ENCODE measurements around the gene FLAD1.

FLAD1 gene

DNA sequence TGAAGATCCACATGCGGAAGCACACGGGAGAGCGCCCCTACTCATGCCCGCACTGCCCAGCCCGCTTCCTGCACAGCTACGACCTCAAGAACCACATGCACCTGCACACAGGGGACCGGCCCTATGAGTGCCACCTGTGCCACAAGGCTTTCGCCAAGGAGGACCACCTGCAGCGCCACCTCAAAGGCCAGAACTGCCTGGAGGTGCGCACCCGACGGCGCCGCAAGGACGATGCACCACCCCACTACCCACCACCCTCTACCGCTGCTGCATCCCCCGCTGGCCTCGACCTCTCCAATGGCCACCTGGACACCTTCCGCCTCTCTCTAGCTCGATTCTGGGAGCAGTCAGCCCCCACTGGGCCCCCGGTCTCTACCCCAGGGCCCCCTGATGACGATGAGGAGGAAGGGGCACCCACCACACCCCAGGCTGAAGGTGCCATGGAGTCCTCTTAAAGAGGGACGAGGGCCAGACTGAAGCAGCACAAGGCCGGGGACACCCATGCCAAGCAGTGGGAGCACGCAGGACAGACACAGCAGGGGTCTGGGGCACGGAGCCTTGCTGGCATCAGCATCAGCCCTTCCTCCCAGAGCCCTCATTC is 33.2 kb downstream of the FLAD1 start:
- DNase-seq (ENCODE audit: low read depth in 2 of 2), result no peak

DNA sequence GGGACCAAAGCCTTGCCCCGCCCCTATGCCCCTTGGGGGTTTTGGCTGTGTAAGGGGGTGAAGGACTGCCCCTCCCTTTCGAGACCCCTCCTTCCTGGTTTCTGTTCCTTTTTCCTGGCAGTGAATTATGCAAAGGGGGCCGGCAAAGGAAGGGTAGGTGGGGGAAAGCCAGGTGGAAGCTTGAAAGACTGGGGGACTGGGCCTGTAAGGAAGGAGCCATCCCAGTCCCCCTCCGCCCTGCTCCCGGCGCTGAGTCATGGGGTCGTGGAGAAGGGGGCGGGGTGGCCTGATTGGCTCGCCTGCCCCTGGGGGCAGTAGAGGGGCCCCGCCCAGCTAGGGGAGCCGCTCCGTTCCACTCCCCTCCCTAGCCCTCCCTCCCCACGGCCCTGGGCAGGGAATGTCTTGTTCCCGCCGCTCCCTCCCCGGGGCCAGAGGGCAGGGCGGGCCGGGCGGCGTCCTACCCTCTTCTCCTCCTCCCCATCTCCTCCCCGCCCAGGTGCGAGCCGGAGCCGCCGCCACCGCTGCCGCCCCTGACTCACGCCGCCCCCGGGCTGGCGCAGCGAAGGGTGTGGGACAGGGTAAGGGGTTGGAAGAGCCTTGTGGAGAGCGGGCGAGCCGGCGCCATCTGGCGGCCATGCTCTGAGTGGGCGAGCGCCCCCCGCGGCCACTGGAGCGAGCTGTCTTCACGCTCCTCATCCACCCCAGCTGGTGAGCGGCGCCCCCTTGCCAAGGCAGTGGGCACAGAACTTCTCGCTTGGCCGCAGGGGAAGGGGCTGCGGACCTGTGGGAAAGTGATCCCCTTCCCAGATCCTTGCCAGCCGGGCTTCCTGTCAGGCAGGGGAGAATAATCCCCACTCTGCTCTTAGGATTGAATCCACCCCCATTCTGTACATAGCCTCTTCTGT is 34.1 kb downstream of the FLAD1 start:
- peak; percentile 87 to 90 for DNase-seq (ENCODE audit: low read depth in 2 of 2)

DNA sequence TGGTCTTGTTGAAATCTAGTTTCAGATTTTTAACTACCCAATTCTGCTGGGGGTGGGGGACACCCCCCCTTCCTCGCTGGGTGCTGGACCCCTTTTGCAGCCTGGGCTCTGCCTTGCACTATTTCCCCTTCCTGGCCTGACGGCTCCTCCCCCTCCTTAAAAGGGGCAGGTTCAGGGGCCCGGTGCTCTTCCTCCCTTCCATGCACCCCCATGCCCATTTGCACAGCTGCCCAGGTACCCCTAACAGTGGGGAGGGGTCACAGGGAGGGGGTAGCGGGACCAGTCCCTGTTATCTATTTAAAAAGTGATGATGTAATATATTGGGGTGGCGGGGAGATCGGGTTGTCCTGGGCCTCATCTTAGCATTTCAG is 34.8 kb downstream of the FLAD1 start:
- DNase-seq (ENCODE audit: low read depth in 2 of 2), result no peak

DNA sequence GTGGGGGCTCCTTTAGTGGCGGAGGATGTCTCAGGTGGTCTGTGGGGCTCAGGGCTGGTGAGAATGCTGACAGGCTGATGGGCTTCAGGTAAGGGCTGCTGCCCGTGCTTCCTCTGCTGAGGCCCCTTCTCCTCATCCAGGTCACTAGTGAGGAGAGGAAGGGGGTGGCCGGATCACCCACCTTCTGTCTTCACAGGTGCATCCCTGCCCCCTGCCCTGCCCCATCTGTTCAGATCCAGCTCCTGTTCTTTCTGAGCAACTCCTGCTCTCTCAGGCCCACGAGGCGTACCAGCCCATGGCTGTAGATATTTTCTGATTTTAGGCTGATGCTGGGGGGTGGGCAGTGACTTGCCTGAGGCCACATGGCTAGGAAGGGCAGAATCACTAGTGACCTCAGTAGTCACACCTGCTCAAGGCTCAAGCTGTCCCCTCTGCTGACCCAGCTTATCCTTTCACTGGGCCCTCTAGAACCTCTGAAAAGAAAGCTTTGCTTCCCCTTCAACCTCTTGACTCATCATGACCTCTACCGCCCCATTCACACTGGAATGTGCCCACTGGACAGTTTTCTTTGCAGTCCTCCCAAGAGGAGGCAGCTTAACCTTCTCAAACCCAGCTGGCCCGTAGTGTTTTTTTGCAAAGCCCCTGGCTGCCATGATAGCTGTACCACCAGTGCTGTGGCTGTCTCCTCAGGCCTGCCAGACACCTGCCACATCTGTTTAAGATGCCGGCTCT is 35.6 kb downstream of the FLAD1 start:
- DNase-seq (ENCODE audit: low read depth in 2 of 2), result no peak

DNA sequence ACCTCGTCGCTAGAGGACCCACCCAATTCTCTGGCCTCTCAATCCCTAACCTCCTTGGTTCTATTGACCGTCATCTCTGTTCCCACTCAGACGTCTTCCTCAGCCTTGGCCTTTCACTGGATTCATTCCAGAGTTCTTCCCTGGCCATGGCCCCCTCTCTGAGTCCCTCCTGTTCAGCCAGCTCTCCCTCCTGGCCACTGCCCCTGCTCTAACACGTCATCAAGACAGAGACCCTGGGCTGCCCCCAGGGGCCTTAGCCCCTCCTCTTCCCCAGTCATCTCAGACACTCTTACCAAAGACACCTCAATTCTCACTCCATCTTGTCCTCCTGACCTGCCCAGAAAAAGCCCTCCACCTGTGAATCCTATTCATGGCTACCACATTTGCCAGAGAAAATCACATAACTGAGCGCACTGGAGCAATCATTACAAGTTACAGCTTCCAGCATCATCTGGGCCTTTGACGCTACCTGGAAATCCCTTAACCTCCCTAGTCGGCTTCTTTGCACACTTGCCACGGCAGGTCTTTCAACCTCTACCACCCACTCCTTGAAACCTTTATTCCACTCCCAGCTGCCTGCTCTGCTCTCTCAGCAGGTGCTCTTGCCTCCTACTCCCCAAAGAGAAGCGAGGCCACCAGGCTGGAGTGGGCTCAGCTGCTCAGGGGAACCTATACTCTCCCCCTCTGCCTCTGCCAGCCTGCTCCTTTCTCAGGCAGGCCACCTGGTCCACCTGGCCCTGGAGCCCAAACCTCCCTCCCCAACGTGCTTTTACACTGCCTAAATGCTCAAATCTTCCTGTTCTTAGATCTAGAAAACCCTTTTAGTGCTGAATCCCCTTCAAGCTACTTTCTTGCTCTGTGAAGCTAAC is 36.5 kb downstream of the FLAD1 start:
- DNase-seq (ENCODE audit: low read depth in 2 of 2), result no peak

DNA sequence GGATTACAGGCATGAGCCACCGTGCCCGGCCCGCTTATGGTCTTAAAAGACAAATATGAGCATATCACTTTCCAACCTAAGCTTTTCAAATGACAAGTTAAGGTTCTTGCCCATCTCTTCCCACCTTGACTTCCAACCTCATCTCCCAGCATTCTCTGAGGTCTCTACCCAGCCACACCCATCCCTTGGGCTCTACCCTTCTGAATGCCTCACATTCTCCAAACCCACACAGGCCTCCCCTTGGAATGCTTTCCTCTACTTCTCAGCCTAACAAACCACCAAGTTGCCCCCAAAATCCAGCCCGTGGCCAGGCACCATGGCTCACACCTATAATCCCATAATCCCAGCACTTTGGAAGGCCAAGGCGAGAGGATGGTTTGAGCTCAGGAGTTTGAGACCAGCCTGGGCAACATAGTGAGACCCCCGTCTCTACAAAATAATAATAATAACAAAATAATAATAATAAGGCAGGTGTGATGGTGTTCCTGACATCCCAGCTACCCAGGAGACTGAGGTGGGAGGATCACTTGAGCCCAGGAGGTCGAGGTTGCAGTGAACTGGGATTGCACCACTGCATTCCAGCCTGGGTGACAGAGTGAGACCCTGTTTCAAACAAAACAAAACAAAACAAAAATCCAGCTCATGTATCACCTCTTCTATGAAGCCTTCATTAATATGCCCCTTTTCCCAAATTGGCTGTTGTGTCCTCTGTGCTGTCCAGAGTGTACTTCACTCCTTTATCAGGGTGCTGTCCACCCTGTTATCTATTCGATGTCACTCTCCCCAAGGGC is 39.2 kb downstream of the FLAD1 start:
- no peak for DNase-seq (ENCODE audit: low read depth in 2 of 2)

DNA sequence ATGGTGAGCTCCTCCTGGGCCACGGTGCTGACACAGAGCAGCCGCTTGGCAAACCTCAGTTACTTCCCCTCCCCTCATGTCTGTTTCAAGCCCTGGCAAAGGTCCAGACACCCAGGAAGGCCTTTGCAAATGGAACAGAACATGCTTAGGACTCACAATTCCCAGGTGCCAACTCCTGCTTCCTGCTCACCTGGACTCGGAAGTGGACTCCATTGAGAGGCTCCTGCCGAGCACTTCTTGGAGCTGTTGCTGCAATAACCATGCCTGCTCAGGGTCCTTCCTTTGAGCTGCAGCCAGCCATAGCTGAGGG is 39.7 kb downstream of the FLAD1 start:
- DNase-seq (ENCODE audit: low read depth in 2 of 2), result no peak

DNA sequence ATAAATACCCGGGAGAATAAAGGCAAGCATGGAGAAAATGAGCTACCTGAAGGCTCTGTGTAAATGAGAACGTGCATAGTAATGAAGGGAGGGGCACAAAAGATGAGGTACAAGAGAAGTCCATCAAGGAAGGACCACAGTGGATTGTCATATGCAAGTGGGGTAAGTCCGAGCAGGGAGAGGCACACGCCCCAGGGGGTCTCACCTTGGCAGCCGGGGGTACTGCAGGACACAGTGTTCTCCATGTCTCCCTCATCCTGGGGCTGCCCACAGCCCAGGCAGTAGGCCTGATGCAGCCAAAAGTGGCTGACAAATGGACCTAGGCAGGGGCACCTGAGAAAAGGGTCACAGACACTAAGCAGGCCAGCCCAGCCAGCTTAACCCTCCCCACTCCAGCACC is 40.5 kb downstream of the FLAD1 start:
- no peak for DNase-seq (ENCODE audit: low read depth in 2 of 2)

DNA sequence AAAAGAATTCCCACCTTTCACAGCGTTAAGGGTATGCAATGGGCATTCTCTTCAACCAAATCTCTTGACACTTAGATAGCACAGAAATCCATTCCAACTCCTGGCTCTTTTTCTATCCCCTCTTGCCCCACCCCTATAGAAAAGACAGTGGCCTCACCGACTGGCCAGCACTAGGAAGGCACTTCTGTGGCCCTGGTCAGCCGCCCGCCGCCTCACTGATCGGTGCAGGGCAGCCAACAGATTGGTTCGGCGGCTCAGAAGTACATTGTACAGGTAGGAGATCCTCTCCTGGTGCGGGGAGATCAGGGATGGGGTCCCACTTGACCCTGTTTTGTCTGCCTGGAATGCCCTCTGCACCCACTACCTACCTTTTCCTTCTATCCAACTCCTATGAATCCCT is 41.2 kb downstream of the FLAD1 start:
- DNase-seq (ENCODE audit: low read depth in 2 of 2), result no peak

DNA sequence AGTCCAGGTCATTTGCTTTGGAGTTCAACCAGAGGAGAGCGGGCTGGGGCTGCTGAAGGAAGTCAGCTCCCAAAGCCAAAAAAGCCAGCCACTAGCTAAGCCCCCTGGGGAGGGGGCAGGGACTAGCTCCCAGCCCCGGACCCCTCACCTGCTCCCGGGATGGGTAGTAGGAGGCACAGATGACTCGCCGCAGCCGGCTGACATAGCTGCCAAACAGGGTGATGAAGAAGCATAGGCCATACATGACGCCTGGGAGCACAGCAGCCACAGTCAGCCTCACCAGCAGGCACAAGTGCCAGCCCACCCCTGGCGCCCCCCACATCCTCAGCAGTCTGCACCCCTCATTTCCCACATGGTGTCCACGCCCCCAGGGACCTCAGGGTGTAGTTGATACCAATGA is 43.0 kb downstream of the FLAD1 start:
- no peak for DNase-seq (ENCODE audit: low read depth in 2 of 2)

DNA sequence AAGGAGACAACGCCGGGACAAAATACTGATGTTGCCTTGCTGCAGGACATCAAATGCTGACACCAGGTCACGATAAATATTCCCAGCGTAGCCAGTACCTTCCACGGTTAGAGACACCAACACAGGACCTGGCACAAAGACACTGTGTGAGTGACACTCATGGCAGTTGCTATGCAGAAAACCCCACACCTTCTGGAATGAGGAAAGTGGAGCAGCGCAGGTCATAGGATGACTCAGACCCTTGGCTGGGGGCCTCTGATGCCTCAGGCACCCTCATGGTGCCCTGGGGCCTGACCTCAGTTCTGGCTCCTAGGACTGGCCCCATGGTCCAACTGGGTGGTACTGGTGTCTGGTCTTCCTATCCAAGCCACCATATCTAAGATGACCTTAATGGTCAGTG is 43.4 kb downstream of the FLAD1 start:
- DNase-seq (ENCODE audit: low read depth in 2 of 2), result no peak

DNA sequence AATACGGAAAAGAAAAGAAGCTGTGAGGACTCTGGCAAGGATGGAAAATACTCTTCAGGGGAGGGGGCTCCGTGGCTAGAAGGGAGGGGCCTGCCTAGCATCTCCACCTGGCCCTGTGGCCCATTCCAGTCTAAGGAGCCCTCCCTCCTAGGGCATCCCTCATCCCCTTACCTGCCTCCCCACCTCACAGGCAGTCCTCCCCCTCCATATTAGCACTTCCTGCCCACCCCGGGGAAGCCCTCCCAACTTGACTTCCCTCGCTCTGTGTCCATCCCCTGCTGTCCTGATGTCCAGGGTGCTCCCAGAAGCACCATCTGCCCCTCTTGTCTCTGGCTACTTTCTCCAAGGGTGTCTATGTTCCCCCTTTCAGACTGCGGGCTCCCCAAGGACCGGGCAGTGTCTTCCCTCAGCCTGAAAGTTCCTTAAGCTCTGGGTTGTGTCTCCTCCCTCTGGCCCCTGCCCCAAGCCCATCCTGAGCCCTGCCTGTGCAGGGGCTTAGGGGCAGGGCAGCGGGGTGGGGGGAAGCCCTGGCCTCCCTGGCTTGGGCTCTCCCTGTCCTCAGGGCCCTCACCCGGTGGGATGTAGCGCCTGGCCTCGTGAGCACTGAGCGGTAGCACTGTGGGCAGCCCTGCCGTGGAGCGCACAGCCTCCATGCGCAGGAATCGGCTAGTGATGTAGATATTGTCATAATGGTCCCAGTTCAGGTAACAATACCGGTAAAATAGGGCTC is 46.5 kb downstream of the FLAD1 start:
- no peak for DNase-seq (ENCODE audit: low read depth in 2 of 2)

DNA sequence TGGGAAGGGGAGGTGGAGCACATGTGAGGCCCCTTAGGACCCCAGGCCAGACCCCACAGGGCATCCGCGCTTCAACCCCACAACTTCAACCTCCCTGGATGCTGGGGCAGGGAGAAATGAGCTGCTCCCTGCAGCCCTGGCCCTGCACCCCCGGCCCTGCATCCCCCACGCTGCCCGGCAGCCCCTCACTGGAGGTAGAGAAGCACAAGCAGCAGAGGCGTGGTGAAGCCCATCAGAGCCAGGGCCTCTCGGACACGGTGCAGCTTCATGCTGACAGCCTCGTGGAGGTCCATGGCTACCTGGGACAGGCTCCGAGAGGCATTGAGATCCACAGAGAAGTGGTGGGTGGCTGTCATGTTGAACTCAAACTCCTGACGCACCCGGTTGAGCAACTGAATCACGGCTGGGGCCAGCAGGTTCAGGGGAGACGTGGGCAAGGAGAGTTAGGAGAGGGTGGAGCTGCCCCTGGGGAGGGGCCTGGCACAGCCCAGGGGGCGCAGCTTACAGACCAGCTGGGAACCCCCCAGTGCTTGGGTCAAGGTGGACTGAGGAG is 47.2 kb downstream of the FLAD1 start:
- no peak for DNase-seq (ENCODE audit: low read depth in 2 of 2)

DNA sequence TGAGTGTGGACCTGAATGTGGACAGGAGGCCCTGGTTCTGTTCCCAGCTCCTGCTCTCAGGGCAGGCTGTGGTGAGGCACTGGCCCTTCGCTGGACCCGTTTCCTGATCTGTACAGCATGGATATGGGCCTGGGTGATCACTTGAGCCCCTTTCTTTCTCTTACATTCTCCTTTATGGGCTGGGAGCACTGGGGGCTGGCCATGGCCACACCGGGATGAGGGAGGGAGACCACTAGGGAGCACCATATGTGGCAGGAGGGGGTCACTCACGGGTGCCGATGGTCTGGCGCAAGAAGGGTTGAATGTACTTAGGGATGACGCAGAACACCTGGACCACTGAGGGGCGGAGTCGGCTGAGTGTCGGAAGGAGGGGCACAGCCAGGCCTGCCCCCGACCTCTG is 47.8 kb downstream of the FLAD1 start:
- no peak for DNase-seq (ENCODE audit: low read depth in 2 of 2)

DNA sequence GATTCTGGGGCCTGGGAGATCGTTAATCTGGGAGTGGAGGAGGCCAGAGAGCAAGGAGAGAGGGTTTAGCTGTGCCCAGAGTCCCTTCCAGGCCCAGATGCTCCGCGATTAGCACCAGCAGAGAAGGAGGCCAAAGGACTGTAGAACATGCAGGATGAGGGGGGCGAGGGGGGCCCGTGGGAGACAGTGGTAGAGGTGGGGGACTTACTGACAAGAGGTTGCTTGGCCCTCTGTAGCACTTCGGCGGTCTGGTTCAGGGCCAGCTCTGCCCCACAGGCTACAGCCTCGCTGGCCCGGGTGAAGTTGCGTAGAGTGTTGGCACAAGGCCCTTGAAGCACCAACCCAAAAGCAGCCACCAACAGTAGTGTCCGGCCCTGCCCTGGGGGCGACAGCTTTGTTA is 49.7 kb downstream of the FLAD1 start:
- DNase-seq (ENCODE audit: low read depth in 2 of 2), result no peak

DNA sequence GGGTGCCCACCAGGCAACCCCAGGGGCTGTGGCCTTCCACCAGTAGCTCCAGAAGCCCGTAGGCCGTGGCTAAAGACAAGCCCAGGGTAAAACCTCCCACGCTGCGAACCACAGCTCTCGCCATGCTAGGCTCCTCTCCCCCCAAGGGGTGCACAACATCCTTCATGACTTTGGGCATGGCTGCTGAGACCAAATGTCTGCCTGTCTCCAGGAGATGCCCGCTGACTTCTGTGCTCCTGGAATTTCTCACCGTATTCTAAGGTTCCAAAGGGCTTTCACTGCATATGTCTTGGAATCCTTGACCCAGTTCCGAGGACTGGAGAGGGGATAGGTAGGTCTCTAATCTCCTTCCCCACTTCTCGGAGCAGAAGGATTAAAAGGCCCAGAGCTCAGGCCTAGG is 50.4 kb downstream of the FLAD1 start, which contains the start of the genes DCST1 and DCST2:
TSS of gene DCST1 (plus strand) at position 301 of the 400 bp plus-strand sequence. CDS start 213 bp downstream, outside the sequence.
TSS of gene DCST2 (minus strand) at position 258 of the 400 bp plus-strand sequence. CDS start at position 178, 80 bp downstream.
- DNase-seq (ENCODE audit: low read depth in 2 of 2), result no peak

DNA sequence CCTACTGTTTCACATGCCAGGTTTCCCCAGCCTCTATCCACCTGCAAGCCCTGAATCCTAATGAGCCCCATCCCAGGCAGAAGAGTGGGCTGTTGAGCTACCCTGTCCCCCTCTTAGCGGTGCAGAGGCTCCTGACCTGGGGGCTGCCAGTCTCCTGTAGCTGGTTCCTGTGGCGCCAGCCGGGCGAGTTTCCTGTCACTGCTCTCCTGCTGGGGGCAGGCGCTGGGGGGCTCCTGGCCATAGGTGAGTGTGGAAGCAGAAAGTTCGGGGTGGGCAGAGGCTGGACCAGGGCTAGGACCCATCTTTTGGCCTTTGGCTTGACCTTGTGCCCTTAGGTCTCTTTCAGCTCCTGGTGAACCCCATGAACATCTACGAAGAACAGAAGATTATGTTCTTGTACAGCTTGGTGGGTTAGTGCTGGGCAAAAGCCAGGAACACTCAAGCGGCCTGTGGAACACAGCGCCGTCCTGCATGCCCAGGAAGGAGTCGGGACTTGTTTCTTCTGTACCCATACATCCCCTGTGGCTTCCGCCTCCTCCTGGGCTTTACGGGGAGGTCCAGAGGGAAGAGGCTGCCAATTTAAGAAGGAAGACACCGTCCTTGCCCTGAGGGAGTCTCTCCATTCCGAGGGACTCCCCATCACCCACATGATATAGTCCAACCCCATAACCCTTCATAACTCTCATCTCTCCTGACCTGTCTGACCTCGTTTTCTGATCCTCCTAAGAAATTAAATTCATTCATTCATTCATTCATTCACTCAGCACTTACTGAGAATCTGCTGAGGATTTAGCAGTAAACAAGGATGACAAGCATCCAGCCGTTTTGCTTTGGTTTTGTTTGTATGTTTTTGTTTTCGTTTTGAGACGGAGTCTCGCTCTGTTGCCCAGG is 51.4 kb downstream of the FLAD1 start:
- no peak for DNase-seq (ENCODE audit: low read depth in 2 of 2)

DNA sequence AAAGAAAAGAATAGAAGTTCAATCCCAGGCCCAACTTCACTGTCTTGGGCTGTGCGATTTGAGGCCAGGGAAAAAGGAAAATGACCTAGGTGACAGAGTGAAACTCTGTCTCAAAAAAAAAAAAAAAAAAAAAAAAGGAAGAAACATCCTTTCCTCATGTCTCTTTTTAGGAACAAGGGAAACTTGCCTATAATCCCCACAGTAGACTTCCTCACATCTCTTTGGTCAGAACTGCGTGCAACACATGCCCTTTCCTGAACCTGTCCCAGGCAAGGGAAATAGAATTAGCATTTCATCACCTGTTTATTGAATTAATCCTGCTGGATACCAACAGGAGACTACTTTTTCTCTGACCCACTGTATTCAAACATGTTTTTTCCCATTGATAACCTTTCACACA is 52.8 kb downstream of the FLAD1 start:
- no peak for DNase-seq (ENCODE audit: low read depth in 2 of 2)

DNA sequence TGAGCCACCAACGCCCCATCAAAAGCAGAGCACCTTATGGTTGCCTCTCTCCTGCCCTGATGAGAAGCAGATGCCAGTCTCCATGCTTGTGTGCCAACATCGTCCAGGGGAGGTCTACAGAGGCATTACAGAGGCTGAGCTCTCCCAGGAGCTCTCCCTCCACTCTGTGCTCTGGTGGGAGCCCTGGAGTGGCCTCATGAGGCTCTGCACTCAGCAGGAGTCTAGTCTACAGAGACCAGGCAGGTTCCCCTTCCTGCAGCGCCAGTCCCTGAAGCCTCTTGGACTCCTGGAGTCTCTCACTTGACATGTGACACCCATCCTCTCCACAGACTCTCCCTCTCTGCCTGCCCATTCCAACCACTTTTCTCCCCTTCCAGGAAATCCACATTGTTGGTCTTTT is 53.9 kb downstream of the FLAD1 start:
- DNase-seq (ENCODE audit: low read depth in 2 of 2), result no peak

All from activated CD4-positive, alpha-beta T cell treated with anti-CD3 and anti-CD28 coated beads for 24 hours (primary cell).